HG02973 (cell line): ENCODE data around the gene DNAJA4.
A peak's percentile ranks its signal among the peaks of the same experiment; 100 is the strongest.

Source experiments
- ATAC-seq: cut with Tn5 transposase; IDR thresholded peaks from one replicate; pipeline ENCODE4 v1.9.1; 2021; ENCODE audit warnings: moderate library complexity; ENCODE audit not compliant: unreplicated experiment

DNAJA4 gene

GRCh38 chr15:78264304-78265136 lies at the start of gene DNAJA4:
DNAJA4 (plus strand) TSS chr15:78264562; CDS start chr15:78264764, 202 bp downstream.
- no peak for ATAC-seq

- no peak for ATAC-seq
Observed at GRCh38 chr15:78216276-78217104, 47.9 kb upstream of the DNAJA4 start.

GRCh38 chr15:78220713-78221112 lies 43.6 kb upstream of the DNAJA4 start:
- ATAC-seq, result no peak

GRCh38 chr15:78222745-78223395 lies 41.5 kb upstream of the DNAJA4 start:
- no peak for ATAC-seq

- no peak for ATAC-seq
Observed at GRCh38 chr15:78223396-78224022, 40.9 kb upstream of the DNAJA4 start.

- ATAC-seq, result no peak
Observed at GRCh38 chr15:78224023-78224411, 40.3 kb upstream of the DNAJA4 start.

GRCh38 chr15:78225783-78226541 lies 38.4 kb upstream of the DNAJA4 start:
- ATAC-seq, result peak; percentile 76

- ATAC-seq, result no peak
Observed at GRCh38 chr15:78228356-78228996, 35.9 kb upstream of the DNAJA4 start.

GRCh38 chr15:78229431-78230406 lies 34.6 kb upstream of the DNAJA4 start:
- no peak for ATAC-seq

GRCh38 chr15:78232951-78233350 lies 31.4 kb upstream of the DNAJA4 start:
- no peak for ATAC-seq

GRCh38 chr15:78233496-78233895 lies 30.9 kb upstream of the DNAJA4 start:
- no peak for ATAC-seq

GRCh38 chr15:78234515-78235040 lies 29.8 kb upstream of the DNAJA4 start, which contains the start of gene ACSBG1:
ACSBG1 (minus strand) TSS chr15:78234565; CDS start chr15:78234501, 64 bp downstream.
- no peak for ATAC-seq

- ATAC-seq, result no peak
Observed at GRCh38 chr15:78236491-78236890, 27.9 kb upstream of the DNAJA4 start.

- ATAC-seq, result no peak
Observed at GRCh38 chr15:78237146-78237545, 27.2 kb upstream of the DNAJA4 start.

GRCh38 chr15:78239811-78240210 lies 24.6 kb upstream of the DNAJA4 start:
- ATAC-seq, result no peak

- no peak for ATAC-seq
Observed at GRCh38 chr15:78241017-78241416, 23.3 kb upstream of the DNAJA4 start.

GRCh38 chr15:78242128-78242527 lies 22.2 kb upstream of the DNAJA4 start:
- no peak for ATAC-seq

GRCh38 chr15:78243058-78243457 lies 21.3 kb upstream of the DNAJA4 start:
- ATAC-seq, result no peak
